Right atrium auricular region (tissue), 2 donors: ENCODE measurements around the gene OGN. TPM values are rescaled to one million over a fixed set of nuclear protein-coding genes. Genes with fewer than 3 reads are reported as not detected.

Source experiments
- DNase-seq: peaks from one replicate; pipeline ENCODE4 v3.0.0-alpha.2; 2019; ENCODE audit warnings: low spot score
- H3K27ac ChIP-seq, 2 donors: fragments of 200-600 bp; sonication (generic); 1 replicate in 1 of 2; 2 replicates in 1 of 2; pipeline ENCODE4 v1.5.1; 2016 to 2019
- H3K27me3 ChIP-seq, 2 donors: fragments of 200-600 bp; sonication (generic); one replicate each; pipeline versions ENCODE4 v1.5.1 to v1.6.0; 2017 to 2019
- H3K36me3 ChIP-seq: fragments of 200-600 bp; sonication (generic); one replicate; pipeline ENCODE4 v1.5.1; 2016
- H3K4me1 ChIP-seq, 2 donors: fragments of 200-600 bp; sonication (generic); one replicate each; pipeline versions ENCODE4 v1.5.1 to v1.6.0; 2017 to 2019
- H3K4me3 ChIP-seq, 2 donors: fragments of 200-600 bp; sonication (generic); 1 replicate in 1 of 2; 2 replicates in 1 of 2; pipeline ENCODE4 v1.5.1; 2017 to 2019; ENCODE audit warnings: mild to moderate bottlenecking in 1 of 2, moderate library complexity in 1 of 2
- H3K9me3 ChIP-seq, 2 donors: fragments of 200-600 bp; sonication (generic); one replicate each; pipeline ENCODE4 v1.5.1; 2019
- CTCF ChIP-seq, 2 donors: fragments of 200-600 bp; sonication (generic); IDR thresholded peaks; one replicate each; pipeline ENCODE4 v1.5.1; 2019; ENCODE audit warnings: antibody characterized with exemption in 2 of 2
- total RNA-seq, 2 donors: library from RNA; depleted of rRNA; stranded (reverse); fragments of >200 nt; gene quantifications; one replicate each; pipeline ENCODE4 v1.1.0, GENCODE V29; 2016

Gene OGN
- total RNA-seq, 2 donors from 2014 or later = 15.5 to 39.1 TPM

GRCh38 chr9:92438900-92439526 is 34.6 kb upstream of the OGN start:
- no peak overlapping the region for H3K4me3 ChIP-seq
- no peak overlapping the region for H3K27ac ChIP-seq
- H3K27me3 ChIP-seq = no peaks in the 10 kb centered on the region

GRCh38 chr9:92435263-92435662 is 30.9 kb upstream of the OGN start:
- no peaks in the 10 kb centered on the region for H3K27me3 ChIP-seq
- DNase-seq = no peak
- no peaks in the 10 kb centered on the region for H3K9me3 ChIP-seq
- TF ChIP-seq CTCF (IDR thresholded peaks at IDR 0.05) = no peak
- H3K4me1 ChIP-seq = no peaks in the 10 kb centered on the region
- H3K36me3 ChIP-seq = no peaks in the 10 kb centered on the region
- no peak overlapping the region for H3K4me3 ChIP-seq
- H3K27ac ChIP-seq = no peak overlapping the region

More at GRCh38 chr9:92438900-92439526, 34.6 kb upstream of the OGN start:
- TF ChIP-seq CTCF (IDR thresholded peaks at IDR 0.05) = peak in 1 of 2 donors; percentile 44
- H3K9me3 ChIP-seq = no peaks in the 10 kb centered on the region
- DNase-seq = no peak
- H3K4me1 ChIP-seq = no peaks in the 10 kb centered on the region
- H3K36me3 ChIP-seq = no peaks in the 10 kb centered on the region

GRCh38 chr9:92432972-92433548 is 28.7 kb upstream of the OGN start:
- H3K36me3 ChIP-seq = no peaks in the 10 kb centered on the region
- no peaks in the 10 kb centered on the region for H3K9me3 ChIP-seq
- no peak overlapping the region for H3K4me3 ChIP-seq
- no peak for TF ChIP-seq CTCF (IDR thresholded peaks at IDR 0.05)
- H3K4me1 ChIP-seq = no peaks in the 10 kb centered on the region
- H3K27ac ChIP-seq = no peak overlapping the region
- no peaks in the 10 kb centered on the region for H3K27me3 ChIP-seq
- DNase-seq = no peak

GRCh38 chr9:92432350-92432749 is 28.0 kb upstream of the OGN start:
- Histone ChIP-seq H3K4me3 (no peak overlapping the region), H3K27ac (no peak overlapping the region), H3K9me3 (no peaks in the 10 kb centered on the region), H3K36me3 (no peaks in the 10 kb centered on the region), H3K4me1 (no peaks in the 10 kb centered on the region), H3K27me3 (no peaks in the 10 kb centered on the region)
- DNase-seq = no peak
- TF ChIP-seq CTCF (IDR thresholded peaks at IDR 0.05) = no peak

- Histone ChIP-seq H3K27ac (no peak overlapping the region), H3K4me3 (no peak overlapping the region), H3K27me3 (no peaks in the 10 kb centered on the region), H3K4me1 (peaks cover 0 to 16% of the 10 kb centered on the region in 2 donors), H3K36me3 (no peaks in the 10 kb centered on the region), H3K9me3 (no peaks in the 10 kb centered on the region)
- no peak for TF ChIP-seq CTCF (IDR thresholded peaks at IDR 0.05)
- DNase-seq = no peak
Observed at GRCh38 chr9:92429836-92430235, 25.5 kb upstream of the OGN start.
